ENCODE data around the gene RAI2. TPM values are rescaled to one million over a fixed set of nuclear protein-coding genes. Genes with fewer than 3 reads are reported as not detected.
"Not testable (repeated sequence)": the region's sequence is repeated elsewhere in the genome, so short reads cannot be mapped to it uniquely, and the experiment has no call there.

Gene RAI2
- total and polyA plus RNA-seq, 2 experiments from 2014 or later, result 4.5 to 8.2 TPM

DNA sequence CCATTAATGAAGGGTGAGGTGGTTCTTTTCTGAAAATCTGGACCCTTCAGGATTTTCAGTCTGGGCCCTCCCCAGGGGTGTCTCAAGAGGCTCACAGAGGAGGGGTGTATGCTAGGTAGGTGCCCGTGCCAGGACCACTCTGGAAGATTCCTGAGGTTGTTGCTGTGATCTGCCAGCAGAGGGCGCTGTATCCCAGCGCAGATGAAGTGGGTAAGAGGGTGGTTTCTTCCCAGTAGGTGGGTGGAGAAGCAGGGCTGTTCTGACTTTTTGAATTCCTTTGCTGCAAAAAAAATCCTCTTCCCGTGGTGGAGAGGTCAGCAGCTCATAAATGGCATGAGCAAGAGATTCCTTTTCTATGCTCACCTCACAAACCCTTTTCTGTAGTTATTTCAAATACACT is 72.7 kb downstream of the RAI2 start:
- TF ChIP-seq CTCF (IDR thresholded peaks at IDR 0.05; ENCODE audit: poor library complexity) (peak; percentile 58), EZH2phosphoT487 (IDR thresholded peaks at IDR 0.05; ENCODE audit: low read depth, severe bottlenecking, unreplicated experiment) (no peak), EZH2 (IDR thresholded peaks at IDR 0.05; ENCODE audit: borderline replicate concordance) (no peak)
- Histone ChIP-seq H3K27ac (no peak overlapping the region), H3K27me3 (no peaks in the 10 kb centered on the region), H3K36me3 (replicated peaks; ENCODE audit: insufficient read depth, low read depth) (no peaks in the 10 kb centered on the region), H4K20me1 (ENCODE audit: insufficient read depth, poor library complexity, severe bottlenecking) (no peaks in the 10 kb centered on the region), H2AFZ (no peak overlapping the region), H3K4me2 (no peak overlapping the region), H3K4me1 (ENCODE audit: insufficient read depth) (no peaks in the 10 kb centered on the region), H3K4me3 (no peak overlapping the region), H3K9me3 (ENCODE audit: low read depth) (no peaks in the 10 kb centered on the region), H3K9me2 (replicated peaks; ENCODE audit: insufficient read depth) (no peaks in the 10 kb centered on the region), H3K79me2 (no peaks in the 10 kb centered on the region)
- WGBS (ENCODE audit: low lambda C conversion rate, missing lambda C conversion rate), result 24% methylated on average over 4 of the region's 4 CpGs
- peak; percentile 40 for DNase-seq (ENCODE audit: low spot score)

DNA sequence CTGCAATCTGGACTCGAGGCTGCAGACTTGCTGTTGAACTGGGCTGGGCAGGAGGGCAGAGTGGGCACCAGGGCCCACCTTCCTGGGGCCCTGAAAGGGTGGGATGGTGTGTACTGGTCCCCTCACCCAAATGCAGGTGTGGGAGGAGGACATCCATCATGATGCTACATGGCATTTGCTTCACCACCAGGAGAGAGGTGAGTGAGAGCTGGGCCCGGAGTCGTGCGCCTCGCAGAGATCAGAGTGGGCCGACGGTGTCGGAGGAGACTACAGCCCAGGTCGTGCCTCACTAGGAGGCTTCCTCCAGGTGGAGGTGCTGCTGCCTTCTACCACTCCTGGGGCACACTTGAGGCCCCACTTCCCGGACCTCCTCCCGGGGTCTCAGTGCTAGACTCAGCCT is 73.5 kb downstream of the RAI2 start:
- Histone ChIP-seq H3K27me3 (no peaks in the 10 kb centered on the region), H3K4me2 (no peak overlapping the region), H3K27ac (no peak overlapping the region), H4K20me1 (ENCODE audit: insufficient read depth, poor library complexity, severe bottlenecking) (no peaks in the 10 kb centered on the region), H3K36me3 (replicated peaks; ENCODE audit: insufficient read depth, low read depth) (no peaks in the 10 kb centered on the region), H3K79me2 (no peaks in the 10 kb centered on the region), H3K9me3 (ENCODE audit: low read depth) (no peaks in the 10 kb centered on the region), H3K9me2 (replicated peaks; ENCODE audit: insufficient read depth) (no peaks in the 10 kb centered on the region), H3K4me3 (no peak overlapping the region), H2AFZ (no peak overlapping the region), H3K4me1 (ENCODE audit: insufficient read depth) (no peaks in the 10 kb centered on the region)
- 90% methylated on average over 11 of the region's 11 CpGs for WGBS (ENCODE audit: low lambda C conversion rate, missing lambda C conversion rate)
- DNase-seq (ENCODE audit: low spot score), result no peak
- TF ChIP-seq CTCF (IDR thresholded peaks at IDR 0.05; ENCODE audit: poor library complexity), result no peak
- TF ChIP-seq EZH2 (IDR thresholded peaks at IDR 0.05; ENCODE audit: borderline replicate concordance), result no peak
- TF ChIP-seq EZH2phosphoT487 (IDR thresholded peaks at IDR 0.05; ENCODE audit: low read depth, severe bottlenecking, unreplicated experiment), result no peak

GRCh38 chrX:17786554-17787347 is 74.3 kb downstream of the RAI2 start:
- peak overlapping the region; percentile 49 for H3K4me2 ChIP-seq
- H3K79me2 ChIP-seq; DNase-seq (ENCODE audit: low spot score): not testable (repeated sequence)

DNA sequence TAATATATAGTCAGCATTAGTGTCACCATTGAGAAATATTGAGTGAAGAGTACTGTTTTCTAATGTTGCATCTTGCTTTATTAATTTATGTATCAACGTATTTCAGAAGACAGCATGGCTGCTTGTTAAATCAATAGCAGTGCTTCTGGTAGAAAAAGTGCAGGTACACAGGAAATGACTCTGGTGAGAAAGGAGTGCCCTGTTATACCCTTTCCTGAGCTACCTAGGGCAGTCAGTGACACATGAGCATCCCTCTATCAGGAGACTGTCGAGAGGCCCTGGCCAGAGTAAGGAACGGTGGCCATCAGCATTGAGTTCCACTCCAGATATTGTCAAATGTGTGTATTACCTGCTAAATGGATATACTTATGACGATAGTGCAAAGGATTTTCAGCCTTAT is 81.7 kb downstream of the RAI2 start:
- no peak overlapping the region for H3K4me2 ChIP-seq
- WGBS (ENCODE audit: low lambda C conversion rate, missing lambda C conversion rate), result 80% methylated on average over 4 of the region's 4 CpGs

More at GRCh38 chrX:17786554-17787347, 74.3 kb downstream of the RAI2 start:
- not testable (repeated sequence) for H2AFZ ChIP-seq; H3K9me3 ChIP-seq (ENCODE audit: low read depth); H3K9me2 ChIP-seq (replicated peaks; ENCODE audit: insufficient read depth); H3K27me3 ChIP-seq; H3K4me3 ChIP-seq; H4K20me1 ChIP-seq (ENCODE audit: insufficient read depth, poor library complexity, severe bottlenecking); H3K27ac ChIP-seq; H3K36me3 ChIP-seq (replicated peaks; ENCODE audit: insufficient read depth, low read depth); H3K4me1 ChIP-seq (ENCODE audit: insufficient read depth)
- 76% methylated on average over 26 of the region's 31 CpGs for WGBS (ENCODE audit: low lambda C conversion rate, missing lambda C conversion rate)

More for the DNA sequence above, 81.7 kb downstream of the RAI2 start:
- TF ChIP-seq EZH2 (IDR thresholded peaks at IDR 0.05; ENCODE audit: borderline replicate concordance) (no peak), EZH2phosphoT487 (IDR thresholded peaks at IDR 0.05; ENCODE audit: low read depth, severe bottlenecking, unreplicated experiment) (no peak), CTCF (IDR thresholded peaks at IDR 0.05; ENCODE audit: poor library complexity) (no peak)
- DNase-seq (ENCODE audit: low spot score), result no peak
- Histone ChIP-seq H2AFZ (no peak overlapping the region), H3K79me2 (no peaks in the 10 kb centered on the region), H3K9me3 (ENCODE audit: low read depth) (no peaks in the 10 kb centered on the region), H3K27me3 (no peaks in the 10 kb centered on the region), H3K36me3 (replicated peaks; ENCODE audit: insufficient read depth, low read depth) (no peaks in the 10 kb centered on the region), H3K4me1 (ENCODE audit: insufficient read depth) (no peaks in the 10 kb centered on the region), H3K4me3 (no peak overlapping the region), H3K27ac (no peak overlapping the region), H4K20me1 (ENCODE audit: insufficient read depth, poor library complexity, severe bottlenecking) (no peaks in the 10 kb centered on the region), H3K9me2 (replicated peaks; ENCODE audit: insufficient read depth) (no peaks in the 10 kb centered on the region)

Measured in hepatocyte (in vitro differentiated cells).